GM19468 (cell line): ENCODE data around the gene PI4KA.
"Not testable (repeated sequence)": the region's sequence is repeated elsewhere in the genome, so short reads cannot be mapped to it uniquely, and the experiment has no call there.

Experiments used
- ATAC-seq: cut with Tn5 transposase; IDR thresholded peaks from one replicate; pipeline ENCODE4 v1.9.1; 2021; ENCODE audit warnings: mild to moderate bottlenecking, moderate library complexity, moderate number of reproducible peaks; ENCODE audit not compliant: unreplicated experiment; ENCODE audit errors: extremely low read depth

The PI4KA gene

GRCh38 chr22:20852503-20852902 is 6.1 kb downstream of the PI4KA start:
- ATAC-seq: no peak

GRCh38 chr22:20852076-20852475 is 6.5 kb downstream of the PI4KA start:
- ATAC-seq: no peak

- no peak for ATAC-seq
These were observed 11.2 kb downstream of the PI4KA start for GRCh38 chr22:20847318-20847822.

GRCh38 chr22:20844055-20845037 is 14.3 kb downstream of the PI4KA start:
- ATAC-seq: no peak

DNA sequence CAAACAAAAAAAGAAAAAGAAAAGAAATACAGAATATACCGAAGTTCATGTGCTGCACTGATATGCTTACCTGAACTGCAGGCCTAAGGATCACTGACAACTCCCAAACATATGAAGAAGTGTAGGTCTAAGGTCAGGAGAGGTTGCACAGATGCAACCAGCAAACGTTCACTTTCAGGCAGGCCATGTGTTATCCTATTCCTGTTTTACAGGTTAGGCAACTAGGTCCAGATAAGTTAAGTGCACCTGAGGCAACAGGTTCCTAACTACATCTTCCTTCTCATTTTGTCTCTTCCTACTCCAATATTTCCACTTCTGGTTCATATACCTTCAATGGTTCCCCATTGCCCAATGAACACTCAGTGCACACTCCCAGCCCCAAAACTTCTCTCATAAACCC is 15.1 kb downstream of the PI4KA start:
- no peak for ATAC-seq

DNA sequence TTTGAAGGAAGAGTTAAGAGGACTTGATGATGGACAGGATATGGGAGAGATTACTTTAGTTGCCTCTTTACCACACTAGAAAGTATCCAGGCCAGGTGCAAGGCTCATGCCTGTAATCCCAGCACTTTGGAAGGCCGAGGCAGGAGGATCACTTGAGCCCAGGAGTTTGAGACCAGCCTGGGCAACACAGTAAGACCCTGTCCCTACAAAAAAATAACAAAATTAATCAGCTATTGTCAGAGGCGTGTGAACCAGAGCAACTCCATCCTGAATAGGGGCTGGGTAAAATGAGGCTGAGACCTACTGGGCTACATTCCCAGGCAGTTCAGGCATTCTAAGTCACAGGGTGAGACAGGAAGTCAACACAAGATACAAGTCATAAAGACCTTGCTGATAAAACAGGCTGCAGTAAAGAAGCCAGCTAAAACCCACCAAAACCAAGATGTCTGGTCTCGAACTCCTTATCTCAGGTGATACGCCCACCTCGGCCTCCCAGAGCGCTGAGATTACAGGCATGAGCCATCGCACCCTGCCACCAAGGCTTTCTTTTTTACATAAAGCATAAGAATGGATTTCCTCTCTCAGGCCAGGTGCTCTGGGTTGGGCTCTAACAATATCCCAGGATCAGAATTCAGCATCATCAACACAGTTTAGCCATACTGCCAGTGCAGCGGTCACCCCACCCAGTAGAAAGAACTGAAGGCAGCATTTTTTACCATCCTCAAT is 17.8 kb downstream of the PI4KA start:
- no peak for ATAC-seq

GRCh38 chr22:20839837-20840645 is 18.6 kb downstream of the PI4KA start:
- ATAC-seq: no peak

DNA sequence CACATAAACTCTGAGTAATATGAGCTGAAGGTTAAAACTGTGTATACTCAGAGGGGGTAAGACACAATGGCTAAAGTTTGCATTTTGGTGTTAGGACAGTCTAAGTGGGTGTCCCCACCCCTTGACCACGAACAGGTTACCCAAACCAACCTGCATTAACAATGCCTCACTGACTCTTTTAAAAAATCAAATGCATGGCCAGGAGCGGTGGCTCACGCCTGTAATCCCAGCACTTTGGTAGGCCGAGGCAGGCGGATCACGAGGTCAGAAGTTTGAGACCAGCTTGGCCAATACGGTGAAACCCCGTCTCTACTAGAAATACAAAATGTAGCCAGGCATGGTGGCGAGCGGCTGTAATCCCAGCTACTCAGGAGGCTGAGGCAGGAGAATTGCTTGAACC is 19.3 kb downstream of the PI4KA start:
- ATAC-seq: not testable (repeated sequence)

DNA sequence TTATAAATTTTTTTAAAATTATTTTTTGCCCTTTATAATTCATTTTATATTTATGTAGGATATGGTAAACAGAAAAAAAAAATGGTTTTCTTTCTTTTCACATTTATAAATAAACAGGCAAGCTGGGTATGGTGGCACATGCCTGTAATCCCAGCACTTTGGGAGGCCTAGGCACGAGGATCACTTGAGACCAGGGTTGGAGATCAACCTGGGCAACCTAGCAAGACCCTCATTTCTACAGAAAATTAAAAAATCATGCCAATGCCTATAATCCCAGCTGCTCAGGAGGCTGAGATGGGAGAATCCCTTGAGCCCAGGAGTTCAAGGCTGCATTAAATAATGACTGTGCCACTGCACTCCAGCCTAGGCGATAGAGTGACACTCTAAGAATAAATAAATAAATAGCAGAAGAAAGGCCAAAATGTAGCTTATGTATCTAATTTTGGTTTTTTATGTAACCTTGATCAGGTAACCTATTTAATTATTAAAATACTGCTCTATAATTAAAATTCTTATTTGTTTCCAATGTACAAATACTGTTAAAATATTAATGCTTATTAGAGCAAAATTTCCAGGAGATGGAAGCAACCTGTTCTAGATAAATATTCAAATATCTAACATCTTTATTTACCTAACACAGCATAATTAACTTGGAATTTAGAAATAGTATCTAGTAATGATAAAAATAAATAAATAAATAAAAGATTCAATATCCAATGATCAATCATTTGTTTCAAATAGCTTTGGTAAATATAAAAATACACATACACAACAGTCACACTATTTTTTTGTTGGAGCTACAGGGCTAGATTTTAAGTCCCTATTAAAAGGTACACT is 21.4 kb downstream of the PI4KA start:
- no peak for ATAC-seq

GRCh38 chr22:20834725-20835124 is 23.9 kb downstream of the PI4KA start:
- no peak for ATAC-seq

DNA sequence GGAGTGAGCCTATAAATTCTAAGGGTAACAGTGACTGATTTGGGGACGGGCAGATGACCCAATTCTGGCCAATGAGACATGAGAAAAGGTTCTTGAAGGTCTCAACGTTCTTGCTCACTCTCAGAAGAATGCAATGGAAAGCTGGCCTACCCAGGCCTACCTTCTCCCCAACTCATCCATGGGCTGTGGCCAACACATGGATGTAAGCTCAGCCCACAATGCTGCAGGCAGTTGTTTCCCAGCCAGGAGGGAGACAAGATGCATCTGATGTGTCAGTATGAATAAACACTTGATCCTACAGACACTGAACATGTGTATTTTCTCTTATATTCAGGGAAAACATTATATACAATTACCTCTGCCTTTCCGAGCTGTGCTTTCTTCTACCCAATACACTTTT is 24.4 kb downstream of the PI4KA start:
- ATAC-seq: no peak

DNA sequence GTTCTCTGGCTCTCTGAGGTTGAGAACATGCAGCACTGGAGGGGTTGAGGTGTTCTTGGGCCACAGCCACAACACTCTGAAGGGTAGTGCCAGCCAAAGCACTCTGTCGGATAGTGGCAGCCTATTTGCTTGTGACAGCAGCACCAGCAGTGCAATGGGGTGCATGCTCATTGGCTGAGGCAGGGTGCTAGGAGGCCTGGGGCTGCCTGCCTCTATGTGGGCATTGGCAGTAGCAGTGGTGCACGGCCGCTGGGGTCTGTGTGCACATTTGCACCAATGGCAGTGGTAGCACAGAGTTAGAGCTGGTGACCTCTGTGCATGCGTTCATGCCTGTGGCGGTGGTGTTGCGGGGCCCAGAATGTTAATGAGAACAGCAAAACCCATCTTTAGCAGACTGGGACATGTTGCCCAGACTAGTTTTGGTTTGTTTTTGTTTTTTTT is 25.4 kb downstream of the PI4KA start:
- ATAC-seq: no peak

GRCh38 chr22:20829491-20830134 is 29.0 kb downstream of the PI4KA start:
- ATAC-seq: no peak

GRCh38 chr22:20826373-20827152 is 32.0 kb downstream of the PI4KA start:
- ATAC-seq: not testable (repeated sequence)

DNA sequence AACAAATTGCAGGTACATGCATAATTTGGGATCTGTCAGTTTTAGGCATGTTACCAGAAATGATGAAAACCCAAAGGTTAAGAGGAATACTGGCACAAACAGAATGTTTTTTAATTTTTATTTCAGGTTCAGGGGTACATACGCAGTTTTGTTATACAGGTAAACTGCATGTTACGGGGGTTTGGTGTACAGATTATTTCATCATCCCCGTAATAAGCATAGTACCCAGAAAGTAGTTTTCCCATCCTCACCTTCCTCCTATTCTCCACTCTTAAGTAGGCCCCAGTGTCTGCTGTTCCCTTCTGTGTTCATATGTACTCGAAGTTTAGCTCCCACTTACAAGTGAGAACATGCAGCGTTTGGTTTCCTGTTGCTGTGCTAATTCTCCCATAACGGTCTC is 33.0 kb downstream of the PI4KA start:
- no peak for ATAC-seq

GRCh38 chr22:20825216-20825615 is 33.4 kb downstream of the PI4KA start:
- ATAC-seq: not testable (repeated sequence)

GRCh38 chr22:20823264-20823663 is 35.3 kb downstream of the PI4KA start:
- ATAC-seq: no peak

GRCh38 chr22:20822240-20822639 is 36.4 kb downstream of the PI4KA start:
- ATAC-seq: no peak
